Ascending aorta (tissue), 2 donors: ENCODE results near the gene METTL4. TPM values are rescaled to one million over a fixed set of nuclear protein-coding genes. Genes with fewer than 3 reads are reported as not detected.

Experiments
- DNase-seq, 2 donors: peaks; one replicate each; pipeline ENCODE4 v3.0.0-alpha.2; 2019; ENCODE audit warnings: low spot score in 2 of 2
- H3K27ac ChIP-seq, 2 donors: fragments of 200-600 bp; sonication (generic); one replicate each; pipeline ENCODE4 v1.5.1; 2016 to 2017; ENCODE audit warnings: mild to moderate bottlenecking in 1 of 2
- H3K27me3 ChIP-seq: fragments of 200-600 bp; sonication (generic); one replicate; pipeline ENCODE4 v1.5.1; 2017
- H3K36me3 ChIP-seq, 2 donors: fragments of 200-600 bp; sonication (generic); one replicate each; pipeline ENCODE4 v1.5.1; 2016
- H3K4me1 ChIP-seq, 2 donors: fragments of 200-600 bp; sonication (generic); one replicate each; pipeline ENCODE4 v1.5.1; 2016 to 2017; ENCODE audit warnings: mild to moderate bottlenecking in 1 of 2
- H3K4me3 ChIP-seq, 2 donors: fragments of 200-600 bp; sonication (generic); one replicate each; pipeline ENCODE4 v1.5.1; 2016 to 2017; ENCODE audit warnings: mild to moderate bottlenecking in 1 of 2
- H3K9me3 ChIP-seq, 2 donors: fragments of 200-600 bp; sonication (generic); one replicate each; pipeline ENCODE4 v1.5.1; 2016
- CTCF ChIP-seq, 3 experiments: fragments of 200-600 bp in 2 of 3; fragments of 450-650 bp in 1 of 3; sonication (generic) in 2 of 3; IDR thresholded peaks; one replicate each; pipeline ENCODE4 v1.5.1; 2016 to 2019; ENCODE audit warnings: antibody characterized with exemption in 3 of 3, mild to moderate bottlenecking in 1 of 3, moderate library complexity in 1 of 3
- intact Hi-C: fragments of 100-400 bp; cut with DNase I; formaldehyde crosslinking; loops from one replicate; pipeline ENCODE4 v1.15.1; 2023
- total RNA-seq: library from RNA; depleted of rRNA; stranded (reverse); fragments of >200 nt; gene quantifications from one replicate; pipeline ENCODE4 v1.1.0, GENCODE V29; 2016

Gene METTL4
- total RNA-seq, 1 donor from 2014 or later = not detected

- Histone ChIP-seq H3K27me3 (no peaks in the 10 kb centered on the region), H3K27ac (no peak overlapping the region), H3K36me3 (no peaks in the 10 kb centered on the region), H3K4me3 (no peak overlapping the region), H3K9me3 (no peaks in the 10 kb centered on the region), H3K4me1 (no peaks in the 10 kb centered on the region)
- no peak for DNase-seq
- no peak for TF ChIP-seq CTCF (IDR thresholded peaks at IDR 0.05)
- intact Hi-C loops = no loop called here
Observed at GRCh38 chr18:2502880-2503279, 68.4 kb downstream of the METTL4 start.

- no peaks in the 10 kb centered on the region for H3K9me3 ChIP-seq
- intact Hi-C loops = no loop called here
- no peaks in the 10 kb centered on the region for H3K27me3 ChIP-seq
- no peak for DNase-seq
- H3K27ac ChIP-seq = no peak overlapping the region
- TF ChIP-seq CTCF (IDR thresholded peaks at IDR 0.05) = no peak
- no peak overlapping the region for H3K4me3 ChIP-seq
- H3K4me1 ChIP-seq = no peaks in the 10 kb centered on the region
- no peaks in the 10 kb centered on the region for H3K36me3 ChIP-seq
Observed at GRCh38 chr18:2502394-2502793, 68.9 kb downstream of the METTL4 start.

GRCh38 chr18:2497797-2498196, 73.5 kb downstream of the METTL4 start:
- no peaks in the 10 kb centered on the region for H3K9me3 ChIP-seq
- no peak for DNase-seq
- no peak overlapping the region for H3K4me3 ChIP-seq
- intact Hi-C loops = no loop called here
- H3K4me1 ChIP-seq = no peaks in the 10 kb centered on the region
- no peak overlapping the region for H3K27ac ChIP-seq
- no peak for TF ChIP-seq CTCF (IDR thresholded peaks at IDR 0.05)
- H3K36me3 ChIP-seq = no peaks in the 10 kb centered on the region
- H3K27me3 ChIP-seq = no peaks in the 10 kb centered on the region

GRCh38 chr18:2495381-2495780, 75.9 kb downstream of the METTL4 start:
- no peaks in the 10 kb centered on the region for H3K27me3 ChIP-seq
- intact Hi-C loops = no loop called here
- H3K9me3 ChIP-seq = no peaks in the 10 kb centered on the region
- H3K27ac ChIP-seq = no peak overlapping the region
- H3K36me3 ChIP-seq = no peaks in the 10 kb centered on the region
- no peak for DNase-seq
- no peak overlapping the region for H3K4me3 ChIP-seq
- no peak for TF ChIP-seq CTCF (IDR thresholded peaks at IDR 0.05)
- no peaks in the 10 kb centered on the region for H3K4me1 ChIP-seq

GRCh38 chr18:2494921-2495320, 76.4 kb downstream of the METTL4 start:
- H3K4me3 ChIP-seq = no peak overlapping the region
- H3K27me3 ChIP-seq = no peaks in the 10 kb centered on the region
- H3K36me3 ChIP-seq = no peaks in the 10 kb centered on the region
- H3K4me1 ChIP-seq = no peaks in the 10 kb centered on the region
- no peak for DNase-seq
- TF ChIP-seq CTCF (IDR thresholded peaks at IDR 0.05) = no peak
- intact Hi-C loops = no loop called here
- H3K27ac ChIP-seq = no peak overlapping the region
- H3K9me3 ChIP-seq = no peaks in the 10 kb centered on the region

Other genes with a start within 250 kb of the METTL4 start
- not detected for gene NDC80, start 52 bp upstream of the METTL4 start, total RNA-seq
- gene SMCHD1, start 84.2 kb upstream of the METTL4 start, total RNA-seq = 29.2 TPM